Stimulated activated CD4-positive, alpha-beta T cell treated with anti-CD3 and anti-CD28 coated beads, TNF-alpha, amount 100 ng/mL, for 24 hours (primary cell): ENCODE results near the gene ZNF180.
"Not testable (repeated sequence)": the region's sequence is repeated elsewhere in the genome, so short reads cannot be mapped to it uniquely, and the experiment has no call there.

Source experiments
- DNase-seq, 3 experiments: peaks; one replicate each; pipeline ENCODE4 v3.0.0-alpha.2; 2020; ENCODE audit warnings: low read depth in 3 of 3

The ZNF180 gene

GRCh38 chr19:44498988-44499387 is 1.3 kb downstream of the ZNF180 start:
- no peak for DNase-seq

GRCh38 chr19:44496711-44497110 is 3.6 kb downstream of the ZNF180 start:
- DNase-seq, result no peak

DNA sequence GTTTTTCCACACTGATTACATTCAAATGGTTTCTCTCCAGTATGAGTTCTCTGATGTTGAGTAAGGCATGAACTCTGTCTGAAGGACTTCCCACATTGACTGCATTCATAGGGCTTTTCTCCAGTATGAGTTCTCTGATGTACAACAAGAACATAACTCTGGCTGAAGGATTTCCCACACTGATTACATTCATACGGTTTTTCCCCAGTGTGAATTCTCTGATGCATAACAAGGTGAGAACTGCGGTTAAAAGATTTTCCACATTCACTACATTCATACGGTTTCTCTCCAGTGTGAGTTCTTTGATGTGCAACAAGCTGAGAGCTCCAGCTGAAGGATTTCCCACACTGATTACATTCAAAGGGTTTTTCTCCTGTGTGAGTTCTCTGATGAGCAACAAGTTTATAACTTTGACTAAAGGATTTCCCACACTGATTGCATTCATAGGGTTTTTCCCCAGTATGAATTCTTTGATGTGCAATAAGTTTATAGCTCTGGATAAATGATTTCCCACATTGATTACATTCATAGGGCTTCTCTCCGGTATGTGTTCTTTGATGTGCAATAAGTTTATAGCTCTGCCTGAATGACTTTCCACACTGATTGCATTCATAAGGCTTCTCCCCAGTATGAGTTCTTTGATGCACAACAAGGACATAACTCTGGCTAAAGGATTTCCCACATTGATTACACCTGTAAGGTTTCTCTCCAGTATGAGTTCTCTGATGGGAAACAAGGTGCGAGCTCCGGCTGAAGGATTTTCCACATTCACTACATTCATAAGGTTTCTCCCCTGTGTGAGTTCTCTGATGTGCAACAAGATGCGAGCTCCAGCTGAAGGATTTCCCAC is 23.5 kb downstream of the ZNF180 start:
- no peak for DNase-seq

DNA sequence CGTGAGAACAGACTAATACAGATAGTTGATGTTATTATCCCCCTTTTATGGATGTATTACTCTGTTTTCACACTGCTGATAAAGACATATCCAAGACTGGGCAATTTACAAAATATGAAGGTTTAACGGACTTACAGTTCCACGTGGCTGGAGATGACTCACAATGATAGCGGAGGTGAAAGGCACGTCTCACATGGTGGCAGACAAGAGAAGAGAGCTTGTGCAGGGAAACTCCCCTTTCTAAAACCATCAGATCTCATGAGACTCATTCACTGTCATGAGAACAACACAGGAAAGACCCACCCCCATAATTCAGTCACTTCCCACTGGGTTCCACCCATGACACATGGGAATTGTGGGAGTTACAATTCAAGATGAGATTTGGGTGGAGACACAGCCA is 31.6 kb downstream of the ZNF180 start:
- DNase-seq, result not testable (repeated sequence)

DNA sequence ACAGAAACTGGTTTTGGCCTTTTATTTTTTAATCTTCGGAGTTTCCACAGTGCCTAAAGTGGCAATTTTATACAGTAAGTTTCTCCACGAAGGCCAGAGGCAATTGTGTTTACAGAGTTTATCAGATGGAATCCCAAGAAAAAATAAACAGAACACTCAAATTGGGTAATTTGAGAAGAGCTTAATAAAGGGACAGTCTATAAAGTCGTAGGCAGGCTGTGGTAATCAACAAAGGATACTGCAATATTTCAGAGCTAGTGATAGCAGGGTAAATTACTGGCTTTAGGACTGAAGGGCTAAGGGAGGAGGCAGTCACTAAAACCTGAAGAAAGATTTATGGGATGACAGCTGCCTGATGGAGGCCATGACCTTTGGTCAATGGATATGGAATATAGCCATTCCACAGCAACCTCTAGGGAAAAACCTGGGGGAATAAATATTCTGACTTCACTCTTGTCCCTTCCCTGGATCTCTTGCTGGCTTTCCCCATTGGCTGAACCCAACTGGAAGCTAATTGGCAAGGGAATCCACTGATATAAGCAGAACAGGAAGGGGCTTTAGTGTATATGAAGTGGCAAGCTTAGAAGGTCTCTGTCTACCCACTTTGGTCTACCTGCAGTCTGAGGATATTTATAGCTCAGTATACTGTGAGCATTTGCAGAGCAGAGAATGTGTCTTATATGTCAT is 37.6 kb downstream of the ZNF180 start:
- DNase-seq, result not testable (repeated sequence)

DNA sequence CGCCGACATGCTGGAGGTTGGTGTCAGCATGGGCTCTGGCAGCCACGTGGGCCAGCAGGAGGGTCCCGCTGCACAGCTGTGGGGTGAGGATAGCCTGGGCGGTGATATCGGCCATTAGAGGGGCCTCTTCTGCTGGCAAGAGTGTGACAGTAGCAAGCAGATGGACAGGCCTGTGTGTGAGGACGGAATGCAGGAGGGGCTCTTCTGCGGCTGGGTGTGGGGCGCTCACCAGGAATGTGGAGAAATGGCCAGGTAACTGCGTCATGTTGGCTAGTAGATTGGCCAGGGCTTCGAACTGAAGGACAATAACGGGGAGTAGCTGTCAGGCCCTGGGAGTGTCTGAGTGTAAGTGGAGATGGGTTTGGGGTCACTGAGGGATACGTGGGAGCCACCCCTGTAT is 44.3 kb downstream of the ZNF180 start:
- DNase-seq, result not testable (repeated sequence)

DNA sequence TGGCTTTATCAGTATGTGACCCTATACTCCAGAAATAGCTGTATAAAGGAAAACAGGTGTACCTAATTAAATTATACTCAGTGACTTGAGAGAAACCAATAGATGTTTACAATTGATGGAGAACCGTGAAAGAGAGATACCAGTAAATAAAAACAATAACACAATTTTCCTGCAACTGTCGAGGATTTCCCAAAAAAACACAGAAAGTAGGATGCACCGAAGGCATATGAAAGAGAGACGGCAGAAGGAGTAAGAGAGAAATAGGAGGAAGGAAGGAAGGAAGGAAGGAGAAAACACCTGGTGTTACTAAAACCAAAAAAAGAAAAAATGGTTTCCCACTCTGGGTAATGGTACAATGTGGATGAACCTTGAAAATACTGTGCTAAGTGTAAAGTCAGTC is 45.2 kb downstream of the ZNF180 start:
- no peak for DNase-seq

DNA sequence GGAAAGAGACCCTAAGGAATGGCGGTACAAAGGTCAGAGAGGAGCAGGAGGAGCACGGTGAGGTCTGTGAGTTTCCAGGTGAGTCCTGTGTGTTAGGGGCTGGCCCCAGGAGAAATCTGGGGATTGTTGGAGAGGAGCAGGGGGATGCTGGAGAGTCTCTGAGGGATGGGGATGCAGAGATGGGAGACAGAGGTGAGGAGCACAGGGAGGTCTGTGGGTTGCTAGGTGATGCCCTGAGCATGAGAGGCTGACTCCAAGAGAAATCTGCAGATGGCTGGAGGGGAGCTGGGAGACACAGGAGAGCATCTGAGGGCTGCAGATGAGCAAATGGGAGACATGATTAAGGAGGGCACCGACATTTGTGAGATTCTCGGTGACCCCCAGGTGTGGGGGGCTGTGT is 48.0 kb downstream of the ZNF180 start:
- no peak for DNase-seq

GRCh38 chr19:44451687-44452086 is 48.6 kb downstream of the ZNF180 start:
- no peak for DNase-seq

DNA sequence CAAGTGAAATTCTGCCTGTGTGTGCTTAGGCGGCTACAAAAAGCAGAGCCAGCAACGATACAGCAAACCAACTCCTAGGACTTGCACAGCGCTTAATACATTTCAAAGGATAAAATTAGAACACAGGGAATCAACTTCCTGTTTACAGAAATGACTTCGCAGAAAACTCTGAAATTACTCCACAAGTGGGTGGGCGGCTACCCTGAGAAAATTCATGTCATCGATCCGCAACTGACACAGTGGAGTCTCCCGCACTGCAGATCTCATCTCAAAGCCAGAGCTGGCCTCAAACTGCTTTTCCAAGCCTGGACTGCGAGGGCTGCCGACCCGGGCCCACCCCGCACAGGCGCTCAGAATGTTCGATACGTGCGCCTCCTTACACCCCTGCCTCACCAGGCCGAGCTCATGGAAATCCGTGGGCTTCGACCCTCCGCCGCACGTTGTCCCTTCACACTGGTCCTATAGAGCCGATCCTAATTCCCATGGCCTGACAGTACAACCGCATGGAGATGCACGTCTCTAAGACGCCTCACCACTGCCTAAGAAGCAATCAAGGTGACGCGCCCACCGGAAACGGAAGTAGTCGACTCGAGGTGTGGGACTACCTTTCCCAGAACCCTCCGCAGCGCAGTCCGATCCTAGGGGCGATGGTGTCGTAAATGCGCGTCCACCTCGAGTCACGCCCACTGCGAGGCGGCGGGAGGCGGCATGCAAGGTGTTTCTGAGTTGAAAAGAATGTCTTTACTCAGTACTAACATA is 52.2 kb downstream of the ZNF180 start, which contains the start of gene ZNF229:
Gene ZNF229, minus strand, starts transcription at position 557 of the 759 bp plus-strand sequence. CDS start 5,625 bp downstream, outside the sequence.
- peak; percentile 46 to 76 (median 53) for DNase-seq

DNA sequence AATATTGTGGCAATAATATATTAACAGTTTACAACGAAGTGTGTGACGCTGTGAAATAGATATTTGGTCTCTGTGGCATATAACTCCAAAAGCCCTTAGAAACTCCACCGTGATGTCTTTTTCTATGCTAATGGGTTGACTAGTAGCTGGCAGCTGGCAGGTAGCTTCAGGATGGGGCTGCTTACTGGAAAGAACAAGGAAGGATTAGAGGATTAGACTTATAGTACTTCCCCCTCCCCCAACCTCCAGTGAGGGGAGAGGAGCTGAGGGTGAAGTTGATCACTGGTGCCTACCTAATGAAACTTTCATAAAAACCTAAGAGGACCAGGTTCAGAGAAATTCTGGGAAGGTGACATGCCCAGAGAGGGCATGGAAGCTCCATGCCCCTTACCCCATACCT is 61.9 kb downstream of the ZNF180 start:
- DNase-seq, result no peak

- no peak for DNase-seq
These were observed 64.9 kb downstream of the ZNF180 start for GRCh38 chr19:44435441-44435840.

- DNase-seq, result no peak
These were observed 69.4 kb downstream of the ZNF180 start for GRCh38 chr19:44430956-44431355.
